NCI-H1417 (cell line): ENCODE measurements around the gene FASTKD2.

Experiments used
- DNase-seq, 3 experiments: peaks; one replicate each; lab custom pipeline; 2025; lab: John Stamatoyannopoulos, UW

Gene FASTKD2

DNA sequence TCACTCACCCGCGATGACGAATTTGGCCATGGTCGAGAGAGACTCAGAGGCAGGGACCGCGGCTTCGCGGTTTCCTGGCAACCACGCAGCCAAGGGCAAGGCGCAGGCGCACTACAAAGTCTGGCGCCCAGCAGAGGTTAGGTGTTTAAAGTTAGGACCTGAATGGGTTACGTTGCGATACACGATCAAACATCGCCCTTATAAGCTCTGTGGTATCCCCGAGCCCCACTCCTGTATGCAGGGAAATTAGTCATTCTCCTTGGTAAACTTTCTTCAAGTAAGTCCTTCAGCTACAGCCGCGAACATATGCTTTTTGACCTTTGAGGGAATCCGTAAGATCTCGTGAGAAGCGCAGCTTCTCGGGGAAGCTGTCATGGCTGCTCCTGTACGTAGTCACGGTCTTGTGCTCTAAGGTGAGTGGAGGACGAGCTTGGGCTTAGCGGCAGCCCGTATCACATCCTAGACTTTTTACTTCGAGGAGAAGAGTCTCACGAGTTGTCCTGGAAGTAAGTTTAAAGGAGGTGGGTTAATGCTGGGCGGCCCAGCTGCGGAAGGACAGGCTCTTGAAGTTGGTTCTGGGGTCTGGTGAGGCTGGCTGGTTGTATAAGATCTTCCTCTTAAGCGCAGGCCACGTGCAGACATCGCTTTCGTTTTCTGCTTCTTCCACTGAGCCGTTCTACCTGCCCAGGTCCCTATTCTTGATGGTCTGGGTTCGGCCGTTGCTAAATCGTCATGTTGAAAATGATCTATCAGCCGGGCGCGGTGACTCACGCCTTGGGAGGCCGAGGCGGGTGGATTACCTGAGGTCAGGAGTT lies at the start of gene FASTKD2, which contains the start of gene MDH1B:
TSS of gene FASTKD2 (plus strand) at position 365 of the 815 bp plus-strand sequence. CDS start 1,088 bp downstream, outside the sequence.
TSS of gene MDH1B (minus strand) at position 87 of the 815 bp plus-strand sequence. CDS start at position 30, 57 bp downstream.
- peak; percentile 87 to 98 (median 97) for DNase-seq

DNA sequence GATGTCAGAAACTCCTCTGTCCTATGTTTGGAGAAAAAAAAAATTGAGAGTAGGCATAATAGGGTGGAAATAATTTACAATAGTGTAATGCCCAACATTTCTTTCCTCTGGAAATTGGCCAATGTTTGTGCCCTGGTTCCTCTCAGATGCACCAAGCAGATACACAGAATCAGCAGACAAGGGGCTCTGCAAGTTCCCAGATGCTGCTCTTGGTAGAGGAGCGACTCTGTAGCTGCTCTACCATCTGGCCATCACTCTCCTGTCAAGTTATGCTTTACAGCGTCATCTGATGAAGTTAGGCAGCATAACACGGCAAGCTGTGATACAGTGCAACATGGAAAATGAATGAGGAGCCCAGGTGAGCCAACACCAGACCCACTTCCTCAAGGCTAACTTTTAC lies 48.8 kb upstream of the FASTKD2 start:
- no peak for DNase-seq

DNA sequence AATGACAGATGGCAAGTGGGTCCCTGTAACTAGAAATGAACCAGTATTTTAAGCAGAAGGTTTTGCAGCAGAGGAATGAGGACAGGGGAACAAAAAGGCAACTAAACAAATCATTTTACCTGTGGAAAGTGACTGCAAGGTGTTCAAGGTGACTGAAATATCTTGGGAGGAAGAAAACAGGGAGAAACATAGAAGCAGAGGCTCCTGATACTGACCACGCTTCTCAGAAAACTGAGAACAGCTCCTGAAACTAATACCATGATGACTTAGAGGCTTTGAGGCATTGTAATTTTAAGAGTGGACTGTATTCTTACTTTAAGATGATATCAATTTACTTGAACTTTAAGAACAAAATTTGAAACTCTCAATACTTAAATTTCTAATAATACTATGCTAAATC lies 47.1 kb upstream of the FASTKD2 start, which contains the start of gene DYTN:
TSS of gene DYTN (minus strand) at position 101 of the 400 bp plus-strand sequence. CDS start 117 bp downstream, outside the sequence.
- no peak for DNase-seq

DNA sequence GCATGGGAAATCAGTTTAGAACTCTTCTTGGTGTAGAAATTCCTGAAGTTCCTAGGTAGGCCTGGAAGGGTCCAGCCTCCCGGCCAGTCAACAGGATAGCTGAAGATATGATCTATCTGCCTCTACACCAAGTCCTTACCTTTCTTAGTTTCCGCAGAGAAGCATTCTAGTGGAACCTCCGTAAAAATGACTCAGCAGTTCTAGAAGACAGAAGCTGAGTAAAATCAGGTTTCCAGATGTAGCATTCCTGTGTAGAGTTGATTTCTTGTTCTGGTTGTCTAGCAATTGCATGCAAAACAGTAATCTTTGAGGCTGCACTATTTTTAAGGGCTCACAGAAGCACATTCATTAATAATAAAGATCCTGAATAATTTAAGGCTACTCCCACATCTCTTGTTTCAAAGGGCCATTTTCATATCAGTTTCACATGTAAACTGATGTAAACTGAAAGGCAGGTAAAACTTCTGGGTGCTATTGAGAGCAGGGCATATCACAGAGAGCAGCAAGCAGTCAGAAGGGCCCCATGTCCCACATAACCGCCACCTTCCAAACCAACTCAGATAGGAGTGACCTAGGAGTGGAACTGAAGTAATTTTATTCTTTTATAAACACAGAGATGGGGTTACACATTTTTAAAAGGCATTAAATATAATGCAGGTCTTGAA lies 44.0 kb upstream of the FASTKD2 start:
- DNase-seq = no peak

DNA sequence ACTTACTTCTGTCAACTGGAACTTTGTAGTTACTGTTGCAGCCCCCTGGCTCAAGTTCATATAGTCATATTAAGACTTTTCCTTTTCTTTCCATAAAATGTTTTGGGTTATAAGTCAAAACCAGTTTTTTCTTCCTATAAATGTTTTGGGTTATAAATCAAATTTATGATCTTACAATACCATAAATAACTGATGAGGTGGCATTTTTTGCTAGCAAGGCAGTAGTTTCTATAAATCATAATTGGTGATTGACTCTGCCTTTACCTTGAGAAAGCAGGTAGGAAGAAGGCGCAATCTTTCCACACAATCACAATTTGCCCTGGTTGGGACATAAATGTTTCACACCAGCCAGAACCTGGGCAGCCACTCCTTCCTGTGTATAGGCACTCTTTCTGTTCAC lies 42.1 kb upstream of the FASTKD2 start:
- DNase-seq = no peak

DNA sequence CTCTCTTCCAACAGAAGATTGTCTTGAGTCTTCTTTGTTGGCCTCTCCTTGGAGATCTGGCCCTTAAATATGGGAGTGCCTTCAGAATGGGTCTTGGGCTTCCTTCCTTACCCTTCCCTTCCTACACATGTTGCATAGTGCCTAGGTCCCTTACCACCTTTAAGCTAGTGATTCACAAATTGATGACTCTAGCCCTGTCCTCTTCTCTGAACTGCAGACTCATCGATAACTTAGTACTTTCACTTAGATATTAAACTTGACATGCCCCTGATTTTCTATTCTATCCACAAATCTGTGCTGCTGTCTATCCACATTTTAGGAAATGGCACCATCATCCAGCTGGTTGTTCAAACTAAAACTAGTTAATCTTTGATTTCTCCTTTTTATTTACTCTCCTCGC lies 38.1 kb upstream of the FASTKD2 start:
- no peak for DNase-seq

DNA sequence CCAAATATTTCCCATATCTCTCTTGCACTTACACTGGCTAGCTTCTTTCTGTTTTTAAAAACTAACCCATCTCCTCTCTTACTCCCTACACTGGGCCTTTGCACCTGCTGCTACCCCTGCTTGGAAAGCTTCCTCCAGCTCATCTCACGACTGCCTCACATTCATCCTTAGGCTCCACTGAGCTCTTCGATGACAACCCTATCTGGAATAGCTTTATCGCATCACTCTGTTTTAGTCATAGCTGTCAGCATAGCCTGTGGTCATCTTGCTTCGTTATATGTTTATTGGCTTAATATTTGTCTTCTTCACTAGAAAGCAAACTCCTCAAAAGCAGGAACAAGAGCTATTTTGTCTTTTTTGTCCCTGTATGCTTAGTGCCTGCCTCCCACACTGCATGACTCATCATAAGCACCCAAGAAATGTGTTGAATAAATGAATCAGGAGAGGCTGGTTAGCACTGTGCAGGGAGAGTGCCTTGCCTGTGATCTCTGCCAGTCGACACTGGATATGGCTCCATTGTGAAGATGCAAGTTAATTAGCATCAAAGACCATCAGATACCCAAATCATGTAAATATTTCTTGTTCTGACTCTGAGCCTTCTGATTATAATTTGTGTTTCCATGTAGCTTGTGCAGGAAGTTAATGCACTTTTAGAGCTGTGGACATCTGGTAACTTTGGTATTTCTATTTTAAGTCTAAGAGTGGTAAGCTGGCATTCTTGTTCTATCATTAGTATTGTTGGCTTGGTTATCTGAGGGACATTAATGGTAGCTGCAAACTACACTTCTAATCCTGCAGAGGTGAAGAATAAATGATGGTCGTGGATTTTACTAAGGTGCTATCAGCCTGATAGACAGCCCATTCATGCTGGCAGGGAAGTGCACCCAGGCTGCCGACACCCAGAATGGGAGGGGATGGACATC lies 36.9 kb upstream of the FASTKD2 start:
- DNase-seq = no peak

DNA sequence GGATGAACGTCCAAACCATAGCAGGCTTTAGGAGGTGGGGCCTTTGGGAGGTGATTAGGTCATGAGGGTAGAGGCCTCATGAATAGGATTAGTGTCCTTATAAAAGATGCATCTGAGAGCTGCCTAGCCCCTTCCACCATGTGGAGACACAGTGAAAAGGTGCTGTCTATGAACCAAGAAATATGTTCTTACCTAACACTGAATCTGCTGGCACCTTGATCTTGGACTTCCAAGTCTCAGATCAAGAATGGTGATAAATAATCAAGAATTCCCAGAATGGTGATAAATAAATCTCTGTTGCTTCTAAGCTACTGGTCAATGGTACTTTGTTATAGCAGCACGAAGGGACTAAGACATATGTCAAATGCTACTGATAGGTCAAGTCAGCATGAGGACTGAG lies 32.1 kb upstream of the FASTKD2 start:
- DNase-seq = no peak

DNA sequence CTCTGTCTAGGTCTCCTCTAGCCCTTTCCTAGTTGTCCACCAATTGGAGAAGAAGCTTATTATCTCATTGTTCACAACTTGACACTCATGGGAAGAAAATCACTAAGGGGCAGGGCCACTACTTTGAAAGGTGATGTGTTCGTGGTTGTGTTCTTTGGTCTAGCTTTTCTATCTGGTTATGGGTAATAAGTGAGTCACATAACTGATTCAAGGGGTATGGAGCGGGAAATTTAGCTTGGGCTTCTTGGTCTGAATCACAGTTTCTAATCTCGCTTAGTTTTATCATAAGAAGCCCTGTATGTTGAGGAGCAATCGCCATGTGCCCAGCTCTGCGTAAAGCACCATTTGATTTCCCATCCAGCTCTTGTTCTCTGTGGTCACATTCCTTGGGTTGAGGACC lies 28.5 kb upstream of the FASTKD2 start:
- no peak for DNase-seq

DNA sequence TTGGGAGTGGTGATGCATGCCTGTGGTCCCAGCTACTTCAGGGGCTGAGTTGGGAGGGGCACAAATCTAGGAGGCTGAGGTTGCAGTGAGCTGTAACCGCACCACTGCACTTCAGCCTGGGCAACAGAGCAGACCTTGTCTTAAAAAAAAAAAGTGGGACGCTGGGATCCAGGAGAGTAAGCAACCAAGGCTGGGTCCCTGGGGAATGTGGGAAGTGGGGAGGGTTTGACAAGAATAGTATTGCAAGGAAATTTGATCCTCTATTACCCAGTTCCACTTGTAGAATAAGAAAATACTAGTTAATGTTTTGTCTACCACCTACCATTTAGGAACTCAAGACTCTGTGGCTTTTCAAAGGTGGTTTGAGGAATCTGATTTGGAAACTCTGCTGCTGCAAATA lies 26.1 kb upstream of the FASTKD2 start:
- DNase-seq = no peak

DNA sequence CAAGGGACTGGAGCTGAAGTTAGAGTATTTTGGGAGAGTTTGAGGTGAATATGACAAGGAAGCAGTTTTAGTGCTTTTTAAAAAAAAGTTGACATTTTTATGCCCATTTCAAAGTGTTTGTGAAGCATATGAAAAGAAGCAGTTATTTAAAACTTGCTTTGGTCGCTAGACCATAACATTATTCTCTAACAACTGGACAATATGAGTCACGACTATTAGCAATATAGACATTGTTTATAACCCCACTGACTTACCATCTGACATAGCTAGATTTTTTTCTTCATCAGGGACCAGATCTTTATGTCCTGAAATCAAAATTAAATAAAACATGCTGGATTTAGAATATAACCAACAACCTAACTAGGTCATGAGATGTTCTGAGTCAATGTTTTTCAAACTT lies 24.6 kb upstream of the FASTKD2 start:
- no peak for DNase-seq

DNA sequence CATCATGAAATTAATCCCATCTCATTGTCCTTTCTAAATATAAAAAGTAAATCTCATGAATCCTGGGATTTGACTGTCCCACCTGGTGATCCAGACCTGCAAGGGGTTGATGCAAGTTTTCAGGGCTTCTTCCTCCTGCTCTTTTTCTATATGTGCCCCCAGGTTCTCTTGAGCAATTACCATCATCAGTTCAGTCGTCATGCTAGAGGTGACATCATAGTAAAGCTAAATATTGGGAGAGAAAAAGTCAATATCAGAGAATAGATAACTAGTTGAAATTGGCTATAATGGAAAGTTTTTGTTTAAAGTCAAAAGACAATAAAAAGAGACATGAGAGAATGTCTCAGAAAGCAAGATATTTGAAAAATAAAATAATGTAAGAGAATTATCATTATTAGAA lies 8.6 kb upstream of the FASTKD2 start:
- no peak for DNase-seq

DNA sequence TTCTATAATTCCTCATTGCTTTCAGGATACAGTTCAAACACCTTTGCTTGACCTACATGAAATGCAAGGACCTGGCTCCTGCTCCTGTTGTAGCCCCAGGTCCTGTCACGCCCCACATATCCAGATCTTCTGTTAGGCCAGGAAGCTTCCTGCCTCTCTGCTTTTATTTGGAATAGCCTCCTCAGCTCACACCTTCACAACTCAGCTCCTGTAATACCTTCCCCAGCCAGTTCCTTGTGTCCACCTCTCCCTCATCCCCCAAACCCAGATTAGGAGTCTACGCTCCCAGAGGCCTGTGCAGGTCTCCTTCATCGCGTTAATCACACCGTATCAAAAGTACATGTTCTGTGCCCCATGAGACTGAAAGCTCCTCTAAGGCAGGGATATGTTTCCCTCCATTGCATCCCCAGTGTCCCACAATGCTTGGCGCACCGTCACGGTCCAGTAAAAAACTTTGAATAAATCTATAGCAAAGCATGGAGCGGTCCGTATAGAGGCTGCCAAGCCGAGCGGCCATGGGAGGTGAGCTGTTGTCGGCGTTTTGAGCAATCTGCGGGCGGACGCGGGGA lies 649 bp upstream of the FASTKD2 start:
- DNase-seq = no peak

DNA sequence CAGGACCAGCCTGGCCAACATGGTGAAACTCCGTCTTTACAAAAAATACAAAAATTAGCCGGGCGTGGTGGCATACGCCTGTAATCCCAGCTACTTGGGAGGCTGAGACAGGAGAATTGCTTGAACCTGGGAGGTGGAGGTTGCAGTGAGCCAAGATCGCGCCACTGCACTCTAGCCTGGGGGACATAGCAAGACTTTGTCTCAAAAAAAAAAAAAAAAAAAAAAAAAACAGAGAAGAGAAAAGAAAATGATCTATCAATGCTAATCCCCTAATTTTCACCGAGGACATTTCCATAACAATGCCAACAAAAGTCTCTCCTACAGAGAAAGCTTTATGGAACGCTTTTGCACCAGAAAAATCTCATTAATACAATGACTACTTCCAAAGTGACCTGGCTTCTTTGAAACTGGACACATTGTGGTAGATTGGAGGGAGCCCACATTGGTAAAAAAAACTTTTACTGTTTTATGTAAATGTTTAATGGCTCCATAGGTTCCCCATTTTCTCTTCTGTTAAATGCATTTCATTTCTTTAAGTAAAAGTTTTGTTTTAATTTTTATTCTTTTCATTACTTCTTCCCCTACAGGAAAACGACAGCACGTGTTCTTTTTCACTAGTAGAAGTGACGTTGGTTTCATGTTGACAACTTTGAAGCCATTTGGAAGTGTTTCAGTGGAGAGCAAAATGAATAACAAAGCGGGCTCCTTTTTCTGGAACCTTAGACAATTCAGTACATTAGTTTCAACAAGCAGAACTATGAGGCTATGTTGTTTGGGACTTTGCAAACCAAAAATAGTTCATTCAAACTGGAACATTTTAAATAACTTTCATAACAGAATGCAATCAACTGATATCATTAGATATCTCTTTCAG lies 888 bp downstream of the FASTKD2 start:
- DNase-seq = no peak

DNA sequence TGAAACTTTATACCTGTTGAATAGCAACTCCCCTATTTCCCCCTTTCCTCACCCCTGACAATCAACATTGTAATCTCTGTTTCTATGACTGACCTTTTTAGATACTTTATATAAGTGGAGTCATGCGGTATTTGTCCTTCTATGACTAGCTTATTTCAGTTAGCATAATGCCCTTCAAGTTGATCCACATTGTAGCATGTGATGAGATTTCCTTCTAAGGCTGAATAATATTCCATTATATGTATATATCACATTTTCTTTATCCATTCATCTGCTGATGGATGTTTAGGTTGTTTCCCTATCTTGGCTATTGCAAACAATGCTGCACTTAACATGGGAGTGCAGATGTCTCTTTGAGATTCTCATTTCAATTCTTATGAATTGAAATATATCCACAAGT lies 9.5 kb downstream of the FASTKD2 start:
- DNase-seq = no peak

DNA sequence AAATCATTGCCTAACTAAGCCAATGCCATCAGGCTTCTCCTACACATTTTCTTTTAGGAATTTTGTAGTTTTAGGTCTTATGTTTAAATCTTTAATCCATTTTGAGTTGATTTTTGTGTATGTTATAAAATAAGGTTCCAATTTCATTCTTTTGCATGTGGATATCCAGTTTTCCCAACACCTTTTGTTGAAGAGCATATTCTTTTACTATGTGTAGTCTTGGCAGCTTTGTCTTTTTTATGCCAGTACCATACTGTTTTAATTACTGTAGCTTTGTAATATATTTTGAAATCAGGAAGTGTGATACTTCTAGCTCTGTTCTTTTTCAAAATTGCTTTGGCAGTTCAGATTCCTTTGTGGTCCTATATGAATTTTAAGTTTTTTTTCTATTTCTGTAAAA lies 11.0 kb downstream of the FASTKD2 start:
- DNase-seq = no peak

DNA sequence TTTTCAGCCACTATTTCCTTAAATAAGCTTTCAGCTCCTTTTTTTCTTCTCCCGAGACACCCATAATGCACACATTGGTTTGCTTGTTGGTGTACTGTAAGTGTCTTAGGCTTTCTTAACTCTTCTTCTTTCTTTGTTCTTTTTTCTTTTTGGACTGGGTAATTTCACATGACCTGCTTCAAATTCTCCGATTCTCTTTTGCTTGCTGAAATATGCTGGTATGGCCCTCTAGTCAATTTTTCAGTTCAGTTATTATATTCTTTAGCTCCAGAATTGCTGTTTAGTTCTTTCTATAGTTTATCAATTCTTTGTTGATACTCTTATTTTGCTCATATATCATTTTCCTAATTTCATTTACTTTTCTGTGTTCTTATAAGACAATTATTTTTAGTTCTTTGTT lies 15.3 kb downstream of the FASTKD2 start:
- no peak for DNase-seq

DNA sequence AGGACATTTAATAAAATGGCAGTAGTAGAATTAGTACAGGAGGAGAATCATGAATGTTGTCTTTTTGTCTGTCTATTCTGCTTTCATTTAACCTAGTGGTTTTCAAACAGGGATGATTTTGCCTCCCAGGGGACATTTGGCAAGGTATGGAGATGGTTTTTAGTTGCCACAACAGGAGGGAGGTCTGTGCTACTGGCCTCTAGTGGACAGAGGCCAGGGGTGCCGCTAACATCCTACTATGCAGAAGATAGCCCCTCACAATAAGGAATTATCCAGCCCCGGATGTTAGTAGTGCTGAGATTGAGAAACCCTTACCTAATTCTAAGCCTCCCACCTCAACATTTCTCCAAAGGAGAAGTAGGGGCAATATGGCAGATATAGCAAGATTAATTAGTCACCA lies 18.3 kb downstream of the FASTKD2 start:
- DNase-seq = peak in 1 of 3 experiments; percentile 6

DNA sequence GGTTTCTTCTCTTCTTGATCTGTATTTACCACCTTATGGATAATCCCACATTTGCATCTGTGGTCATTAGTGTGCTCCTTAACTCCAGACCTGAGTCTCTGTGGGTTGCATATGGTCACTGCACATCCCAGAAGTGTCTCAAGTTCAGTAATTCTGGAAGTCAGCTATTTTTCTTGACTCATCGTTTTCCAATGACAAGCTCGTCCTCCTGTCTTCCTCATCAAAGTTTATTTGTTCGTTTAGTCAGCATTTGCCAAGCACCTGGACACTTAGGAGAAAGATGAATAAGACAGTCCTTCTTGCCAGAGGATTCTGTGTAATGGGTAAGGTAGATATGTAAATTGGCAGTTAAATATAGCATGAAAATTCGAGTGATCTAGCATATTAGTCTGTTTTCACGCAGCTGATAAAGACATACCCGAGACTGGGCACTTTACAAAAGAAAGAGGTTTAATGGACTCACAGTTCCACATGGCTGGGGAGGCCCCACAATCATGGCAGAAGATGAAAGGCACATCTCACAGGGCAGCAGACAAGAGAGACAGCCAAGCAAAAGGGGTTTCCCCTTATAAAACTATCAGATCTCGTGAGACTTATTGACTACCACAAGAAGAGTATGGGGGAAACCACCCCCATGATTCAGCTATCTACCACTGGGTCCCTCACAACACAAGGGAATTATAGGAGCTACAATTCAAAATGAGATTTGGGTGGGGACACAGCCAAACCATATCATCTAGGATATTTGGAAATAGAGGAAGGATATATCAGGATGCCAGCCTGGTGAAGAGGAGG lies 19.4 kb downstream of the FASTKD2 start:
- no peak for DNase-seq

DNA sequence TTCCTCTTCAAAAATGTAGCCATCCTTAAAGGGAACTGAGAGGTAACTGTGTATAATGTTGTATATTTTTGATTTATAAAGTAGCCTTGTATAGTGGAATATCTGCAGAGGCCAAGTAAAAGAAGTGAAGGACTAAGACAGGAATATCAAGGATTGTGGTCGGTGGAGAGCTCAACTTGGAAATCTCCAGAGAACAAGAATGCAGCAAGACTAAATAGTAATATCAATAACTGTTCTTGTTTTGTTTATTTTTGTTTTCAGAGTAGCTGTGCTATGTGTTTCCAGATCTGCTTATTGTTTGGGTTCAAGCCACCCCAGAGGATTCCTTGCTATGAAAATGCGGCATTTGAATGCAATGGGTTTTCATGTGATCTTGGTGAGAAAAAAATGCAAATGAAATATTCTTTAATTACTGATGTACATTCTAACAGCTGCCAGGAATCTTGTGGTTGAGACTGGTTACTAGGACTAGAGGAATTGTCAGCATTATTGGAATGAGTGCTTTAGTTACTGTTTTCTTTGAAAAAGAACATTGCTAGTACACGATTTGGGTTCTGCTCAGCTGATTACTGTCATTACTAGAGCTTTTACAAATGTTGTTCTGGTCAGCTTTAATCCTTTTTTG lies 25.0 kb downstream of the FASTKD2 start:
- DNase-seq = no peak
